HG02852 (cell line): Measurements from ENCODE around the gene PTPRE.

Source experiments
- ATAC-seq: cut with Tn5 transposase; IDR thresholded peaks from one replicate; pipeline ENCODE4 v1.9.1; 2021; ENCODE audit warnings: mild to moderate bottlenecking, moderate library complexity; ENCODE audit not compliant: unreplicated experiment

PTPRE gene

GRCh38 chr10:127949831-127950230 is 42.9 kb downstream of the PTPRE start:
- ATAC-seq = no peak

- no peak for ATAC-seq
These were observed 45.1 kb downstream of the PTPRE start for GRCh38 chr10:127951861-127952574.

GRCh38 chr10:127952575-127952869 is 45.6 kb downstream of the PTPRE start:
- no peak for ATAC-seq

GRCh38 chr10:127952918-127953317 is 46.0 kb downstream of the PTPRE start:
- no peak for ATAC-seq

- ATAC-seq = no peak
These were observed 47.0 kb downstream of the PTPRE start for GRCh38 chr10:127953876-127954275.

GRCh38 chr10:127959428-127959827 is 52.5 kb downstream of the PTPRE start:
- ATAC-seq = no peak

- ATAC-seq = no peak
These were observed 54.2 kb downstream of the PTPRE start for GRCh38 chr10:127961071-127961470.

GRCh38 chr10:127962205-127962604 is 55.3 kb downstream of the PTPRE start:
- no peak for ATAC-seq

GRCh38 chr10:127963136-127963535 is 56.2 kb downstream of the PTPRE start:
- ATAC-seq = no peak

GRCh38 chr10:127964621-127965020 is 57.7 kb downstream of the PTPRE start:
- ATAC-seq = no peak

- ATAC-seq = no peak
These were observed 60.0 kb downstream of the PTPRE start for GRCh38 chr10:127966875-127967274.

DNA sequence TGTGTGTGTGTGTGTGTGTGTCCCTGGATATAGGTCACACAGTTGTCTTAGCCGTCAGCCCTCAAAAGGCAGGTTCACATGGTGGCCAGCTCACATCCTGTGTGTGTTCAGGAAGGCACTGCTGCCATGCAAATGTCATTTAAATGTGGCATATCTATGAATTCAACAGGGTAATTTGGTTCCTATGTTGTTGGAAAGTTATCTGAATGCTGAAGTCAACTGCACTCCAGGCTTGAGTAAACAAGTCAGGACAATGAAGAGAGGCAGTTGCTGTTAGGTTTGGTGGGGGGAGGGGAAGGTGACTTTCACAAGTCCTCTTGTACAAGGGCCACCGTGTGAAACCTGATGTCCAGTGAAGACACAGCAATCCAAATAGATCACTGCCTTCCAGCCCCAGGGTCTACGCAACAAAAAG is 61.1 kb downstream of the PTPRE start:
- ATAC-seq = no peak

GRCh38 chr10:127968659-127969058 is 61.8 kb downstream of the PTPRE start:
- ATAC-seq = no peak

GRCh38 chr10:127971101-127971946 is 64.4 kb downstream of the PTPRE start:
- ATAC-seq = no peak

- ATAC-seq = no peak
These were observed 65.2 kb downstream of the PTPRE start for GRCh38 chr10:127971963-127972615.

GRCh38 chr10:127972751-127973357 is 66.0 kb downstream of the PTPRE start:
- ATAC-seq = no peak

DNA sequence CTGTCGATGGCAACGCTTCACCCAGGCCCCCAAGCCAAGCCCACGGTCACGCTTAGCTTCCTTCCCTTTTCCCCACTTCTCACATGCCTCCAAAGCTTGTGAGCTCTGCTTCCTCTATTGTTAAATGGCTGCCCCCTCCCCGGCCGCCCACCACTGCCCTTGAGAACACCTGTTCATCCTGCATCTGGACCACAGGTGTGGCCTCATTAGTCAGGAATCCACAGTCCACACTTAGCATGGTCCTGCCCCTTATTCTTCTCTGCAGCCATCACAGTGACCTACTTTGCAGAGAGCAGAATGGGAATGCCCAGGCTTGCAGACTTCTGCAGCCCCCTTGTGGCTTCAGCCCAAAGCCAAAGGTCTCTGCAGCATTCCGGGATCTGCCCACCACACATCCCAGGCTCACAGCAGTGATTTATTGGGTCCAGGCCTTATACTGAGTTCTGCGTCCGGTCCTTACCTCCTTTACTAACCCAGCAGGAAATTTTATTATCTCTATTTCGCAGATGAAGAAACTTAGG is 66.9 kb downstream of the PTPRE start:
- no peak for ATAC-seq

DNA sequence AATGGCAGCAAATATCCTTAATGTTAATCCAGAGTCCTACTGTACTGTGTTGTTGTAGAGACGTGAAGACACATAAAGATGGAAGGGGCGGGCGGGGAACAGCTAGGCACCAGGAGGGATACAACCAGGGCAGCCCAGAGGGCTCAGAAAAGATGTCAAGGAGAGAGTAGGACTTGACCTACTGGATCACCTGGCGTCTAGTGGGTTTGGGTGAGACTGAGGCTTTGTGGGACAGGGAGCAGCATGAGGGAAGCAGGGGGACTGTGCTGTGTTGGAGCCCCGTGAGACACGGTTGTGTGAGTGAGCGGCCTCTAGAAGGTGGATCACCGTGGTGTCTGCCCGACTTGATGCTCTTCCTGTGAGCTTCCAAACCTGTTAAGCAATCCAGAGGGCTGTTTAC is 68.0 kb downstream of the PTPRE start:
- ATAC-seq = no peak

- no peak for ATAC-seq
These were observed 69.4 kb downstream of the PTPRE start for GRCh38 chr10:127976286-127976685.

GRCh38 chr10:127976701-127977356 is 69.9 kb downstream of the PTPRE start:
- ATAC-seq = no peak
